NCI-H774 (cell line): ENCODE results near the gene C2CD4C.
"Not testable (repeated sequence)": the region's sequence is repeated elsewhere in the genome, so short reads cannot be mapped to it uniquely, and the experiment has no call there.

Experiments used
- DNase-seq: peaks from one replicate; lab custom pipeline; 2025; lab: John Stamatoyannopoulos, UW

The C2CD4C gene

GRCh38 chr19:364496-365287, 44.3 kb downstream of the C2CD4C start:
- DNase-seq: no peak

GRCh38 chr19:362683-363082, 46.3 kb downstream of the C2CD4C start:
- DNase-seq: no peak

DNA sequence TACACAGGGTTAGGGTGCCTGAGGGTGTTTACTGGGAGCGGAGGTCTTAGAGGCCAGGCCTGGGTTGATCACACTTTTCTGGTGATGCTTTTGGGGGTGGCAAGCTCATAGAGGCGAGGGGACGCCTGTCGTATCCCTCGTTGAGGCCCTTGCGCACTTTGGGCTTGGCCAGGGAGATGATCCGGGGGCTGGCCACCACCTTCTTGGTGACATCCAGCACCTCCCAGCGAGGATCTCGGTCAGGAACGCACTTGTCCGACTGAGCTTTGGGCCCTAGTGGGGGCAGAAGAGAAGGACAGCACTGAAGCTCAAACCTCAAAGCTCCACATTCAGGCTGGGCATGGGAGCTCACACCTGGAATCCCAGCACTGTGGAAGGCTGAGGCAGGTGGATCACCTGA, 46.8 kb downstream of the C2CD4C start:
- no peak for DNase-seq

- no peak for DNase-seq
Measured at GRCh38 chr19:359653-359925, 49.4 kb downstream of the C2CD4C start.

GRCh38 chr19:355536-355935, 53.4 kb downstream of the C2CD4C start:
- not testable (repeated sequence) for DNase-seq
